Neural crest cell (in vitro differentiated cells): ENCODE data around the gene UBXN11. TPM values are rescaled to one million over a fixed set of nuclear protein-coding genes. Genes with fewer than 3 reads are reported as not detected.

ENCODE experiments used
- DNase-seq: peaks from one replicate; pipeline ENCODE4 v3.0.0; 2021; ENCODE audit warnings: low read depth, mixed read lengths, low spot score
- H3K27ac Mint-ChIP-seq: one replicate; pipeline ENCODE4 v1.8.0; 2021; ENCODE audit warnings: mild to moderate bottlenecking, mixed read lengths; ENCODE audit not compliant: unreplicated experiment
- H3K27me3 Mint-ChIP-seq: 2 replicates; pipeline ENCODE4 v1.8.0; 2021; ENCODE audit warnings: low read depth, mild to moderate bottlenecking, mixed read lengths
- H3K36me3 Mint-ChIP-seq: 2 replicates; pipeline ENCODE4 v1.8.0; 2021; ENCODE audit warnings: low read depth, mild to moderate bottlenecking, mixed read lengths
- H3K4me1 Mint-ChIP-seq: 2 replicates; pipeline ENCODE4 v1.8.0; 2021; ENCODE audit warnings: mixed read lengths
- H3K4me3 Mint-ChIP-seq: one replicate; pipeline ENCODE4 v1.8.0; 2021; ENCODE audit warnings: mild to moderate bottlenecking, mixed read lengths
- H3K9me3 Mint-ChIP-seq: 2 replicates; pipeline ENCODE4 v1.8.0; 2021; ENCODE audit warnings: mixed read lengths
- CTCF ChIP-seq: fragments of 200-600 bp; sonication (generic); conservative IDR thresholded peaks from 2 replicates; pipeline ENCODE4 v1.5.0; 2021; ENCODE audit warnings: antibody characterized with exemption, mild to moderate bottlenecking
- total RNA-seq: library from RNA; stranded (reverse); gene quantifications from 2 replicates; pipeline ENCODE4 v1.2.1, GENCODE V29; 2021

UBXN11 gene
- total RNA-seq, 1 donor from 2014 or later, result 35.5 TPM

- Mint-ChIP-seq H3K9me3 (no peaks in the 10 kb centered on the region), H3K27me3 (no peaks in the 10 kb centered on the region), H3K4me1 (peaks cover 51% of the 10 kb centered on the region)
Observed at GRCh38 chr1:26291939-26292338, 14.5 kb downstream of the UBXN11 start.

GRCh38 chr1:26291433-26291832 lies 15.0 kb downstream of the UBXN11 start:
- H3K9me3 Mint-ChIP-seq, result no peaks in the 10 kb centered on the region

More at GRCh38 chr1:26291939-26292338, 14.5 kb downstream of the UBXN11 start:
- H3K36me3 Mint-ChIP-seq, result no peaks in the 10 kb centered on the region
- DNase-seq, result no peak
- no peak overlapping the region for H3K27ac Mint-ChIP-seq
- no peak for TF ChIP-seq CTCF
- H3K4me3 Mint-ChIP-seq, result no peak overlapping the region

GRCh38 chr1:26290882-26291261 lies 15.6 kb downstream of the UBXN11 start:
- Mint-ChIP-seq H3K27me3 (no peaks in the 10 kb centered on the region), H3K4me1 (peaks cover 55% of the 10 kb centered on the region), H3K9me3 (no peaks in the 10 kb centered on the region), H3K36me3 (no peaks in the 10 kb centered on the region), H3K27ac (peak overlapping the region; percentile 67), H3K4me3 (no peak overlapping the region)
- TF ChIP-seq CTCF, result no peak
- DNase-seq, result no peak

More at GRCh38 chr1:26291433-26291832, 15.0 kb downstream of the UBXN11 start:
- no peak for TF ChIP-seq CTCF
- no peak for DNase-seq
- Mint-ChIP-seq H3K27me3 (no peaks in the 10 kb centered on the region), H3K36me3 (no peaks in the 10 kb centered on the region), H3K4me1 (peaks cover 52% of the 10 kb centered on the region), H3K27ac (no peak overlapping the region), H3K4me3 (no peak overlapping the region)

GRCh38 chr1:26290122-26290881 lies 16.1 kb downstream of the UBXN11 start:
- Mint-ChIP-seq H3K4me3 (no peak overlapping the region), H3K27me3 (no peaks in the 10 kb centered on the region), H3K36me3 (no peaks in the 10 kb centered on the region), H3K9me3 (no peaks in the 10 kb centered on the region), H3K27ac (peak overlapping the region; percentile 78), H3K4me1 (peaks cover 56% of the 10 kb centered on the region)
- no peak for DNase-seq
- no peak for TF ChIP-seq CTCF

- Mint-ChIP-seq H3K4me1 (peaks cover 60% of the 10 kb centered on the region), H3K9me3 (no peaks in the 10 kb centered on the region), H3K36me3 (no peaks in the 10 kb centered on the region), H3K27me3 (no peaks in the 10 kb centered on the region), H3K4me3 (no peak overlapping the region), H3K27ac (no peak overlapping the region)
- TF ChIP-seq CTCF, result no peak
- no peak for DNase-seq
Observed at GRCh38 chr1:26289158-26290059, 17.0 kb downstream of the UBXN11 start.
